Fibroblast of skin of abdomen (primary cell): ENCODE measurements around the gene PPP1R3C.
A peak's percentile ranks its signal among the peaks of the same experiment; 100 is the strongest.

ENCODE experiments used
- DNase-seq: peaks from one replicate; pipeline ENCODE4 v3.0.0-alpha.2; 2013

The PPP1R3C gene

DNA sequence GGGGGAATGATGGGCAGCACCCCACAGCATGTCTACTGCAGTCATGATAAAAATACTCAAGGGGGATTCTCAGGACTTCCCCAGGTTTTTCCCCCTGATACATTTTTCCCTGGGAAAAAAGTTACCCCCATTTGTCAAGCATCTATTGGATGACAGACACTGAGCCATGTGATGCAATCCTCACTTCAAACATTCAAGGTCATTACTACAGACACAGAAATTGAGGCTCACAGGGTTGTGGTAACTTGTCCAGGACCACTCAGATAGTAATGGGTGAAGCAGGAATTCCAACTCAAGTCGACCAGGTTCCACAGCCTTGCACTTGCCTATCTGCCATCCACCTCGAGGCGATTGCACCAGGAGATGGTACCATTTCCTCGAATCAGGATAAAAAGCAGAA is 31.7 kb downstream of the PPP1R3C start:
- DNase-seq: no peak

DNA sequence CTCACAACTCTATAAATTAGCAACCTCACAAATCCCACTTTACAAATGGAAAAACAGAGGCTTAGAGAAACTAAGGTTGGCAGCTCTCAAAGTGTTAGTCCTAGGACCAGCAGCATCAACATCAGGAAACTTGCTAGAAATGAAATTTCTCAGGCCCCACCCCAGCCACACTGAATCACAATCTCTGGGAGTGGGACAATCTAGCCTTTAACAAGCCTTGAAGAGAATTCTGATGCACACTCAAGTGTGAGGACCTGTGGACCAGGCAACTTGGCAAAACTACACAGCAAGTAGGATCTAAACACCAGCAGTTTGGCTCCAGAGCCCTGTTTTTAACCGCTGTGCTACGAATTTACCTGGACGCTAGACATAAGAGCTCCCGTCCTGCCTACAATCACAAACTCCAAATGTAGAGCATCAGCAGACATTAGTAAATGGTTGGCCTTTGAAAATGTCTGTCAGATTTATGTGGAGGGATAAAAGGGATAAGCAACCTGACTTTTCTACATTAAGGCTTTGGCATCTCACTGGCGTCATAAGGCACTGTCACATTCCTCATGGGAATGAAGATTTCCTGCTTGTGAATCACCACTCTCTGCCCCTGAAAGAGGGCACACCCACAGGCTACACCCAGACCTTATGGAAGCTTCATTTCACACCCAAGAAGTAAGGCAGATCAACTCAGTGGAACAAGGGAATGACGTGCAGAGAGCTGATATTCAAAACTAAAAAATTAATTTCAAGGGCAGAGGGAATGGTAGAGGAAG is 34.5 kb downstream of the PPP1R3C start:
- DNase-seq: peak; percentile 77

- peak; percentile 77 for DNase-seq
Measured at GRCh38 chr10:91597197-91597881, 35.5 kb downstream of the PPP1R3C start.

DNA sequence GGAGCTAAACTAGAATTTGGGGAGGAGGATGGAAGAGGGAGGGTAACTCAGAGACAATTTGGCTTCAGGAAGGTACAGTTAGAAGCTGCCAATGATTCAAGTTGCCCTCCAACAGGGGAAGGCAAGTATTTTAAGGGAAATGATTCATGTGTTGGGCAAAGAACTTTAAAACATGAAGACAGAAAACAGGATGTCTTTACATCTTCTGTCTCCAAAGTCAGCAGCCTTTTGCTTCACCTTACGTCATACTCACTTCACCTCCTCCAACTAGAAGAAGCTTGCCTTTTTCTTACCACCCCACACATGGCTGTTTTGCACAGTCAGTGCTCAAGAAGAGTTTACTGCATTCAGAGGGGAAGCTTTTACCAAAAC is 36.1 kb downstream of the PPP1R3C start:
- peak; percentile 85 for DNase-seq

GRCh38 chr10:91593834-91594233 is 39.0 kb downstream of the PPP1R3C start:
- no peak for DNase-seq

DNA sequence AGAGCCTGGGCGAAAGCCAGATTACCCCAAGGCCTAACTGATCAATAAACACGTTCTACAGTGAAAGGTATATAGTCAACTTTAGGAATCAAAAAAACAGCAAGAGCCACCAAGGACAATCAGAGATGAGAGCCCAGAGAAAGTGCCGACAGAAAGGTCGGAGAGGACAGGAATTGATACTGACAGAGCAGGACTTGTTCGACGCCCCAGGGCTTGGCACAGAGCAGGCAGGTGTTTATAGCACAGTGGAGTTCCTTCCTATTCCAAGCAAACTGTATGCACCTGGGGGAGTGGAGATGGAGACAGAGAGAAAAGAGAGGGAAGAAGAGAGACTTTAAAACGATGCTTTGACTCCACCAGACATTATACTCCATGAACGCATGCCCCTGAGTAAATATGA is 39.5 kb downstream of the PPP1R3C start:
- DNase-seq: no peak

GRCh38 chr10:91592266-91592975 is 40.5 kb downstream of the PPP1R3C start:
- peak; percentile 27 for DNase-seq

DNA sequence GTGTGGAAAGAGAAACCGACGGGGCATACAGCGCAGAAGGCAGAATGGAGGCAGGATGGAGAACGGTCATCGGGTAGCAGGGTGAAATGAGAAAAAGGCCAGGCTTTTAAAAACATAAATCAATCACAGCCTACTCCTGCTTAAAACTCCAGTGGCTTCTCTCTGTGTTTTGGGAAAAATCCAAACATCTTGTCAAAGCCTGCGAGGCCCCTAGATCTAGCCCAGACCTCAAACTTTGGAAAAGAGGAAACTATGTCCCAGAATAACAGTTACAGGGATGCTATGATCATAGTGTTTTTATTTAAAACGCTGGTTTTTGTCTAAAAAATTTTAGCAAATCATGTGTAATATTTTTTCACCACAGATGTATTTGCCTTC is 41.1 kb downstream of the PPP1R3C start:
- no peak for DNase-seq

- DNase-seq: peak; percentile 85
Measured at GRCh38 chr10:91590904-91591796, 41.7 kb downstream of the PPP1R3C start.

DNA sequence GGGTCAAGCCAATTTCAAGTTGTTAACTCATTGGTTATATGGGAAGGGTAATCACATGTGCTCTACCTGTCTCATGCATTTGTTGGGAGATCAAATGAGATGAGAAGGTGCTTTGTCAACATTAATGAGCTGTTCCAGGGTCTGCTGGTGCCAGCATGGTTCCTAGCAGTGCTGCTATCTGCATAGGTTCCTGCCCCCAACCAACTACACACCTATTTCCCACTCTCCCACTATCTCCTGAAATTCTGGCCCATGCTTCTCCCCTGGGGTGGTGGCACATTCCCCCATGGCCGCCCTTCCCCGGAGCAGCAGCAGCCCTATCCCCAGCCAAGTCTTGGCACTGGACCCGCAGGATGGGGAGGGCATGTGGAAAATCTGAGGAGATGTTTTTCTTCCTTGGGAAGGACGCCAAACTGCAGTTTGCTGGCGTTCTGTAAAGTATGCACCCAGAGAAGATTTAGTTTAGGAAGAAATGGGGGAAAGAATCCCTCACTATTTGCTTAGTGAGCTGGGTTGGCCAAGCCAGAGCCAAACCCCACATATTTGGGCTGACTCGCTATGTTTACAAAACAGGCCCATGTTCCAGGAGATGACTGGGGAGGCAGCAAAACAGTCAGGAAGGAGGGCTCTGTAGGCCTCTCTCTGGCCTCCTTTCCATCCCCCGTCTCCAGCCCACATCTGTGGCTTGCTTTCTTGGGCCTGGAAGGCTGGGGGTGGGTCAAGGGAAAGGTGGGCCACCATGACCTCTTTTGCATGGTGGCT is 42.5 kb downstream of the PPP1R3C start:
- DNase-seq: peak; percentile 95

DNA sequence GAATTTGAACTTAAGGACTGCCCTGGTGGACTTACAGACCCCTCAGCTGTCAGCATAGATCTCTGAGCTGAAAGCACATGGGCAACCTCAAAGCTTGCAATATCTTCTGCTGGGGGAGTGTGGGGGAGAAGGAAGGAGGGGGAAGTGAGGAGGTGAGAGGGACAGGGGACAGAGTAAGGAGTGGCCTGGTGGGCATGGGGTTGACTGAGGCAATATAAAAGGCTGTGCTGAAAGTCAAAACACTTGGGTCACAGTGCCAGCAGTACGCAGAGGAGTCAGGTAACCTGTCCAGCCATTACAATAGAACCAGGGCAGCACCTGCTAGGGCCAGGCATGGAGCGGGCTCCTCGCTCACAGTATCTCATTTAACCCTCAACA is 43.2 kb downstream of the PPP1R3C start:
- no peak for DNase-seq

- peak; percentile 69 for DNase-seq
Measured at GRCh38 chr10:91589015-91589657, 43.7 kb downstream of the PPP1R3C start.

GRCh38 chr10:91587710-91588638 is 44.9 kb downstream of the PPP1R3C start:
- DNase-seq: peak; percentile 91

- no peak for DNase-seq
Measured at GRCh38 chr10:91582153-91582554, 50.7 kb downstream of the PPP1R3C start.

GRCh38 chr10:91579329-91579985 is 53.4 kb downstream of the PPP1R3C start:
- DNase-seq: peak; percentile 92
